H1 (cell line): ENCODE results near the gene HHAT. TPM values are rescaled to one million over a fixed set of nuclear protein-coding genes. Genes with fewer than 3 reads are reported as not detected.

ENCODE experiments used
- ASH2L ChIP-seq: fragments of 200-600, 300-600 bp; sonication (generic); IDR thresholded peaks from one replicate; pipeline ENCODE4 v1.7.1; 2017; ENCODE audit warnings: low read length
- BRCA1 ChIP-seq: IDR thresholded peaks from 2 replicates; pipeline ENCODE4 v1.6.1; 2012; ENCODE audit warnings: low read depth, low read length, improper control_type of control experiment
- CREB1 ChIP-seq: IDR thresholded peaks from 2 replicates; pipeline ENCODE4 v1.6.1; 2012; ENCODE audit warnings: inconsistent platforms
- KDM5A ChIP-seq: fragments of 200-600 bp; IDR thresholded peaks from 2 replicates; pipeline ENCODE4 v1.7.1; 2012; ENCODE audit warnings: mild to moderate bottlenecking, low read length, inconsistent platforms, mixed read lengths
- POU5F1 ChIP-seq: IDR thresholded peaks from 2 replicates; pipeline ENCODE4 v1.6.1; 2011; ENCODE audit warnings: low read depth, mild to moderate bottlenecking, low read length, moderate library complexity
- RAD21 ChIP-seq, 2 experiments: IDR thresholded peaks in 1 of 2; conservative IDR thresholded peaks in 1 of 2; 2 replicates each; pipeline ENCODE4 v1.6.1; 2011; ENCODE audit warnings: low read depth in 2 of 2, low read length in 2 of 2, improper control_type of control experiment in 1 of 2, inconsistent platforms in 1 of 2, mild to moderate bottlenecking in 1 of 2, moderate library complexity in 1 of 2
- TEAD4 ChIP-seq: IDR thresholded peaks from 2 replicates; pipeline ENCODE4 v1.6.1; 2012; ENCODE audit warnings: low read depth, low read length, inconsistent platforms, mixed read lengths
- polyA plus RNA-seq, 7 experiments: library from polyadenylated mRNA; depleted of rRNA in 3 of 7; stranded (reverse) in 5 of 7; unstranded in 2 of 7; fragments of >200 nt in 5 of 7; fragments of 200-250 nt in 2 of 7; gene quantifications; 1 replicate in 5 of 7; 2 replicates in 1 of 7; 4 replicates in 1 of 7; pipeline versions ENCODE4 v1.2.1 to v1.2.3, GENCODE V29; 2011 to 2013; ENCODE audit warnings: missing spikeins in 2 of 7, mixed read lengths in 2 of 7
- total RNA-seq: library from RNA; stranded (reverse); fragmentation: NEBNext Ultra II Directional; extraction: Animal tissue kit (Norgen Biotek cat#: 25700); gene quantifications from 2 replicates; pipeline ENCODE4 v1.2.1, GENCODE V29; 2021
- TF ChIP-seq, protein P1 (sequence below): fragments of 300-600 bp; sonication (generic); IDR thresholded peaks from 2 replicates; pipeline ENCODE4 v1.7.1; 2012; ENCODE audit warnings: low read length, moderate library complexity, mild to moderate bottlenecking, inconsistent platforms; ENCODE audit not compliant: insufficient replicate concordance

Gene HHAT
- total and polyA plus RNA-seq, 2 of the 8 experiments (the other 6 are each of a cell fraction or from before 2014, with no cell fraction given), result 0.15 to 0.51 TPM

DNA sequence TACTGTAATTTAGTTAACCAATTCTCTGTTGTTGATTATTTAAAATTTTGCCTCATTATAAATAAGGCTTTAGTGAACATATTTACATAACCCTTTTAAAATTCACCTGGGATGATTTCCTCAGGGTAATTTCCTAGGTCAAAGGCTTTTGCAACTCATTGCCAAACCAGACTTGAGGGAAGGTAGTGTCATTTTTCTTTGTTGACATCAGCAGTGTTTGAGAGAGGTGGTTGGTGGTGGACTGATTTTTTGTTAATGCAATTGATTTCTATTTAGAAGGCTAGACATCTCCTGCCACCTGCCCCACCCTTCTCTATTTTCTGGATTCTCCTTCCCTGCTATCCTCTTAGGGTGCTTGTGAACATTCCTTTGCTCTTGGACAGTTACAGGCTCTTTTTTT is 116.8 kb downstream of the HHAT start (continued):
- TF ChIP-seq, protein P1, sequence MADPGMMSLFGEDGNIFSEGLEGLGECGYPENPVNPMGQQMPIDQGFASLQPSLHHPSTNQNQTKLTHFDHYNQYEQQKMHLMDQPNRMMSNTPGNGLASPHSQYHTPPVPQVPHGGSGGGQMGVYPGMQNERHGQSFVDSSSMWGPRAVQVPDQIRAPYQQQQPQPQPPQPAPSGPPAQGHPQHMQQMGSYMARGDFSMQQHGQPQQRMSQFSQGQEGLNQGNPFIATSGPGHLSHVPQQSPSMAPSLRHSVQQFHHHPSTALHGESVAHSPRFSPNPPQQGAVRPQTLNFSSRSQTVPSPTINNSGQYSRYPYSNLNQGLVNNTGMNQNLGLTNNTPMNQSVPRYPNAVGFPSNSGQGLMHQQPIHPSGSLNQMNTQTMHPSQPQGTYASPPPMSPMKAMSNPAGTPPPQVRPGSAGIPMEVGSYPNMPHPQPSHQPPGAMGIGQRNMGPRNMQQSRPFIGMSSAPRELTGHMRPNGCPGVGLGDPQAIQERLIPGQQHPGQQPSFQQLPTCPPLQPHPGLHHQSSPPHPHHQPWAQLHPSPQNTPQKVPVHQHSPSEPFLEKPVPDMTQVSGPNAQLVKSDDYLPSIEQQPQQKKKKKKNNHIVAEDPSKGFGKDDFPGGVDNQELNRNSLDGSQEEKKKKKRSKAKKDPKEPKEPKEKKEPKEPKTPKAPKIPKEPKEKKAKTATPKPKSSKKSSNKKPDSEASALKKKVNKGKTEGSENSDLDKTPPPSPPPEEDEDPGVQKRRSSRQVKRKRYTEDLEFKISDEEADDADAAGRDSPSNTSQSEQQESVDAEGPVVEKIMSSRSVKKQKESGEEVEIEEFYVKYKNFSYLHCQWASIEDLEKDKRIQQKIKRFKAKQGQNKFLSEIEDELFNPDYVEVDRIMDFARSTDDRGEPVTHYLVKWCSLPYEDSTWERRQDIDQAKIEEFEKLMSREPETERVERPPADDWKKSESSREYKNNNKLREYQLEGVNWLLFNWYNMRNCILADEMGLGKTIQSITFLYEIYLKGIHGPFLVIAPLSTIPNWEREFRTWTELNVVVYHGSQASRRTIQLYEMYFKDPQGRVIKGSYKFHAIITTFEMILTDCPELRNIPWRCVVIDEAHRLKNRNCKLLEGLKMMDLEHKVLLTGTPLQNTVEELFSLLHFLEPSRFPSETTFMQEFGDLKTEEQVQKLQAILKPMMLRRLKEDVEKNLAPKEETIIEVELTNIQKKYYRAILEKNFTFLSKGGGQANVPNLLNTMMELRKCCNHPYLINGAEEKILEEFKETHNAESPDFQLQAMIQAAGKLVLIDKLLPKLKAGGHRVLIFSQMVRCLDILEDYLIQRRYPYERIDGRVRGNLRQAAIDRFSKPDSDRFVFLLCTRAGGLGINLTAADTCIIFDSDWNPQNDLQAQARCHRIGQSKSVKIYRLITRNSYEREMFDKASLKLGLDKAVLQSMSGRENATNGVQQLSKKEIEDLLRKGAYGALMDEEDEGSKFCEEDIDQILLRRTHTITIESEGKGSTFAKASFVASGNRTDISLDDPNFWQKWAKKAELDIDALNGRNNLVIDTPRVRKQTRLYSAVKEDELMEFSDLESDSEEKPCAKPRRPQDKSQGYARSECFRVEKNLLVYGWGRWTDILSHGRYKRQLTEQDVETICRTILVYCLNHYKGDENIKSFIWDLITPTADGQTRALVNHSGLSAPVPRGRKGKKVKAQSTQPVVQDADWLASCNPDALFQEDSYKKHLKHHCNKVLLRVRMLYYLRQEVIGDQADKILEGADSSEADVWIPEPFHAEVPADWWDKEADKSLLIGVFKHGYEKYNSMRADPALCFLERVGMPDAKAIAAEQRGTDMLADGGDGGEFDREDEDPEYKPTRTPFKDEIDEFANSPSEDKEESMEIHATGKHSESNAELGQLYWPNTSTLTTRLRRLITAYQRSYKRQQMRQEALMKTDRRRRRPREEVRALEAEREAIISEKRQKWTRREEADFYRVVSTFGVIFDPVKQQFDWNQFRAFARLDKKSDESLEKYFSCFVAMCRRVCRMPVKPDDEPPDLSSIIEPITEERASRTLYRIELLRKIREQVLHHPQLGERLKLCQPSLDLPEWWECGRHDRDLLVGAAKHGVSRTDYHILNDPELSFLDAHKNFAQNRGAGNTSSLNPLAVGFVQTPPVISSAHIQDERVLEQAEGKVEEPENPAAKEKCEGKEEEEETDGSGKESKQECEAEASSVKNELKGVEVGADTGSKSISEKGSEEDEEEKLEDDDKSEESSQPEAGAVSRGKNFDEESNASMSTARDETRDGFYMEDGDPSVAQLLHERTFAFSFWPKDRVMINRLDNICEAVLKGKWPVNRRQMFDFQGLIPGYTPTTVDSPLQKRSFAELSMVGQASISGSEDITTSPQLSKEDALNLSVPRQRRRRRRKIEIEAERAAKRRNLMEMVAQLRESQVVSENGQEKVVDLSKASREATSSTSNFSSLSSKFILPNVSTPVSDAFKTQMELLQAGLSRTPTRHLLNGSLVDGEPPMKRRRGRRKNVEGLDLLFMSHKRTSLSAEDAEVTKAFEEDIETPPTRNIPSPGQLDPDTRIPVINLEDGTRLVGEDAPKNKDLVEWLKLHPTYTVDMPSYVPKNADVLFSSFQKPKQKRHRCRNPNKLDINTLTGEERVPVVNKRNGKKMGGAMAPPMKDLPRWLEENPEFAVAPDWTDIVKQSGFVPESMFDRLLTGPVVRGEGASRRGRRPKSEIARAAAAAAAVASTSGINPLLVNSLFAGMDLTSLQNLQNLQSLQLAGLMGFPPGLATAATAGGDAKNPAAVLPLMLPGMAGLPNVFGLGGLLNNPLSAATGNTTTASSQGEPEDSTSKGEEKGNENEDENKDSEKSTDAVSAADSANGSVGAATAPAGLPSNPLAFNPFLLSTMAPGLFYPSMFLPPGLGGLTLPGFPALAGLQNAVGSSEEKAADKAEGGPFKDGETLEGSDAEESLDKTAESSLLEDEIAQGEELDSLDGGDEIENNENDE, result no peak
- TF ChIP-seq TEAD4, result no peak
- no peak for TF ChIP-seq BRCA1
- TF ChIP-seq CREB1, result no peak
- no peak for TF ChIP-seq RAD21 (IDR thresholded peaks at IDR 0.05 in 1 of 2, conservative IDR thresholded peaks at IDR 0.05 in 1 of 2; ENCODE audit: low read depth in 2 of 2, low read length in 2 of 2)
- TF ChIP-seq ASH2L, result no peak
- TF ChIP-seq KDM5A, result no peak
- no peak for TF ChIP-seq POU5F1
